ENCODE results near the gene MTHFD2L.

- TF ChIP-seq ZFP69B (tag by site-specific recombination; IDR thresholded peaks at IDR 0.05) (no peak), CTCF (tag by site-specific recombination; IDR thresholded peaks at IDR 0.05) (no peak), REPIN1 (tag by site-specific recombination; IDR thresholded peaks at IDR 0.05; ENCODE audit: low read depth) (no peak), PRDM4 (tag by site-specific recombination; IDR thresholded peaks at IDR 0.05) (no peak), ZBTB49 (tag by site-specific recombination; IDR thresholded peaks at IDR 0.05; ENCODE audit: low read depth) (no peak), ZNF24 (tag by site-specific recombination; IDR thresholded peaks at IDR 0.05) (no peak), ZNF280D (tag by site-specific recombination; IDR thresholded peaks at IDR 0.05) (no peak), ZNF701 (tag by site-specific recombination; IDR thresholded peaks at IDR 0.05) (no peak), YY1 (tag by site-specific recombination; IDR thresholded peaks at IDR 0.05) (no peak), ZNF311 (tag by site-specific recombination; IDR thresholded peaks at IDR 0.05; ENCODE audit: borderline replicate concordance) (no peak)
Observed at GRCh38 chr4:74125029-74125428, 32.9 kb upstream of the MTHFD2L start.
